MV-4-11 (cell line): ENCODE data around the gene EXOC4.

ENCODE experiments used
- DNase-seq: peaks from one replicate; lab custom pipeline; 2025; lab: John Stamatoyannopoulos, UW

Gene EXOC4

DNA sequence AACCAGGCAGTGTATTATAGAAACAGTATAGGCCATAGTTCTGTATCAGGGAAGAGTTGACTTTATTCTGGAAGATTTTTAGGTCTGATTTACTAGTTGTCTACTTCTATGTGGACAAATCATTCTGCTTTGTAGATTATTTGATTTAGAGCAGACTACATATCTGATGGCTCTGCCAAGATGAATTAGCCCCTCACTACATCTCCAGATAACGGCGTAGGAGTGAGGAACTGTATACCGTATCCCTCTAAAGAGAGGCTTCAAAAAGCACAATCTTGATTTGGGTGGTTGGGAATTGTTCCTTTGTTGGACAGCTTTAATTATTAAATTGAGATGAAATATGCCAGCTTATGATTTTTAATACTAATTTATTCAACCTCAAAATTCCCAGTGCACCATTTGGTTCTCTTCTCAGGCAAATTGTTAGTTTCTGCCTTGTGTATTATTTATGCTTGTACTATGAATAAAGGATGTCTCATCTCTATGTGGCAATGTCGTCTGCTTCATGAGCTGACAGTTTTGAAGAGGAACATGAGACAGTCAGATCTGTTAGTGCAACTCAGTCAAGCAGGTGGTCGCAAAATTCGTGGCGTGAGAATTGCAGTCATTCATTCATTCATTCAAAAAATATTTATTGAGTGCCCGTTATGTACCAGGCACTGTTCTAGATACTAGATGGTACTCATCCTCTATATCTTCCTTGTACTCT is 422.8 kb downstream of the EXOC4 start:
- no peak for DNase-seq

DNA sequence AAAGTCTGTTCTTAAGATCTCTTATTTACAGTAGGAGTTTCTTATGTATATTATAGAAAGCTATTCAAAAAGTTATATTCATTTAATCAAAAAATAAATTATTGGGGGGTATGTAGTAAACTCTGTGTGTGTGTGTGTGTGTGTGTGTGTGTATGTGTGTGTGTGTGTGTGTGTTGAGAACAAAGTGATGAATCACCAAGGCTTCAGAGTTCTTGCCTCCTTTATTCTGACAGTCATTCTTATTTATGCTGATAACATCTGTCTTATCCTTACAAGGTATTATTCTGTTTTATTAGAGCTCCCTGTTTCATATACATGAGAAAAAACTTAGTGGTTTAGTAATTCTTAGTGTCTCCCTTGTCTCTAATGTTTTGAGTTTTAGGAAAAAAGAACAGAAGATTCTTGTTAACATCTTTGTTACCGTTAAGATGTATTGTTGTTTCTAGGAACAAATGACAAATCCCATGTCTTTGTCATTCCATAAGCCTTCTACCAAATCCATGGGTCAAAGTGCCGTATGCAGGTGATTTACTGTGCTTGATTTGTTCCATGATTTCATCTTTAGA is 424.0 kb downstream of the EXOC4 start:
- no peak for DNase-seq

DNA sequence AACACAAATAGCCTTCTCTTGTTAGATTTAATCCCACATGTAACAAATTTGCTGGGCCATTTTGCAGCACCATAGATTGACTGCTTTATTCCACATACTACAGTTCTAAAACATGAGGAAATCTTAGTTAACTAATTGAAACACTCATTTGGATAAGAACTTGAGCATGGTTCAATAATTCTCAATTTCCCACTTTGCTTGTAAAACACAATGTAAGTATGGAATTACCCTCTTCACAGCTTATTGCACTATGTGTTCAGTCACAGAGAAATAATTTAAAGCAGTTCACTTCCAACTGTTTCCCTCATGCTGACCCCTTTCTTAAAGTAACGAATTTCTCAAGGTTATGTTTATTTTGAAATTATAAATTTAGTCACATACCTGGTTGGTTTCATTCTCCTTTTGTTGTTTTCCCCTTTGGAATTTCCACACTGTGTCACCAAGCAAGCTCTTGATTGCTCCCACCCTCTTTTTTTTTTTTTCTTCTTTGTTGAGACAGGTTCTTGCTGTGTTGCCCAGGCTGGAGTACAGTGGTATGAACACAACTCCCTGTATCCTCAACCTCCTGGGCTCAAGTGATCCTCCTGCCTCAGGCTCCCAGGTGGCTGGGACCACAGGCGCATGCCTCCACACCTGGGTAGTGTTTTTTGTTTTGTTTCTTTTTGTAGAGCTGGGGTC is 425.4 kb downstream of the EXOC4 start:
- DNase-seq: no peak

DNA sequence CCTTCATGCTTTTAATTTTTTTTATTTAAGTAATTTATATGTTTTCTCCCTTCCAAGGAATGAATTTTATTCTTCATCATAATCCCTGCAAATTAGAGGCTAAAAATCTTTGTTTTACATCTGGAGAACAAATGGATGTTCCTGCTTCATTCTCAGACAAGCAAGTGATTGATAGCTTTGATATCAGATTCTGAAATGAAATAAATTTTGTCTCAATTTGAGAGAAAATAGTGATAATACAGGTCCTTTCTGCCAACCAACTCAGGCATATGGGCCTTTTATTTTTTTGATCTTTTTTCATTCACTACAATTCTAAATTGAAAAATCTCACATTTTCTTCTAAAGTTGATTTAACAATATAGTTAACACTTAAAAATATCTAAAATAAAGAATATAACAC is 427.1 kb downstream of the EXOC4 start:
- DNase-seq: no peak

DNA sequence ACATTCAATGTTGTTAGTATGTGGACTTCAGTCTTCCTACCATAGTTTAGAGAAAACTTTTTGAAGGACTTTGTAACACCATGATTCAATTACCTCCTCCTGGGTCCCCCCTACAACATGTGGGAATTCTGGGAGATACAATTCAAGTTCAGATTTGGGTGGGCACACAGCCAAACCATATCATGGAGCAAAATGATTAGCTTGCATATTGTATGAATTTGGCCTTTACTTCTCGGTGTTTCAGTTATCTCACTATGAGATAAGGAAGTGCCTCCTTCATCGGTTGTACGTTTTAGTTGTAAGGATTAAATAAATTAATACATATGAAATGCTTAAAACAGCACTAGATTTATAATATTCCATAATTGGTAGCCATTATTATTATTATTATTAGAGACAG is 428.7 kb downstream of the EXOC4 start:
- DNase-seq: no peak

DNA sequence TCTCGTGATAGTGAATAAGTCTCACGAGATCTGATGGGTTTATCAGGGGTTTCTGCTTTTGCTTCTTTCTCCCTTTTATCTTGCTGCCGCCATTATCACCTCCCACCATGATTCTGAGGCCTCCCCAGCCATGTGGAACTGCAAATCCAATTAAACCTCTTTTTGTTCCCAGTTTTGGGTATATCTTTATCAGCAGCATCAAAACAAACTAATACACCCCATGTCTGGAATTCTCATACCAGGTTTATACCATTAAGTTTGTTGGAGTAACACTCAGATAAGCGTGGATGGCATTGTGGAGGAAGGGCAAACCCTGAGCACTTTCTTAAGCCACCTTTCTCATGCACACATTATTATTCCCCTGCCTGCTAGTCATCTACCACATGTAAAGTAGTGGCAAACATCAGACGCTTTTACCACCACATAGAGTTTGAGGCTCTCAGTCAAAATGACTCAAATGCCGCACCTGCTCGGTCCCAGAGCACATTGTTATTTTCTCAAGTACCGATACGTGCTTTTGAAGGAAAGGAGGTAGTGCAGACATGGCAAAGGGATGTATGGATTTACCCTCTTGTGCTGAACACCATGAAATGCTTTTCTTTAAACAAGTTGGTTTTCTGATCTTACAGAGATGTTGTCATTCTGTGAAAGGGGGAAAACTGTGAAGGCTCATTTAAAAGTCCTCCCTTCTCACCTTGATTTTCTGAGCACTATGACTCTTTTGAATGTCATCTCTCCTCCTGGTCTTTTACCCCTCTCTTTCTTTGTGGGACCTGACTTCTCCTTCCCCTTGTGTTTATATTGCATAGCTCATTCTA is 429.7 kb downstream of the EXOC4 start:
- no peak for DNase-seq

DNA sequence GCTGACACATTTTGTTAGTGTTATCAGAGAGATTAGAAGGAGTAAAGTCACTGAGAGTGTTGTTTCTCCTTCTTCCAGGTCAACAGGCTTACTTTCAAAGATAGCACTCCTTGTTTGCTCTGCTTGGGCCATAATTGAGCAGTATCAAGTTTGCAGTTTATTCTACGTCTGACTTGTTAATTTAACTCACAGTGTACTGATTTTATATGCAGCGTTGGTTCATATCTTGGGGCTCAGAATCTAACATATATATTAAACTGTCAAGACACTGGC is 430.2 kb downstream of the EXOC4 start:
- DNase-seq: no peak

DNA sequence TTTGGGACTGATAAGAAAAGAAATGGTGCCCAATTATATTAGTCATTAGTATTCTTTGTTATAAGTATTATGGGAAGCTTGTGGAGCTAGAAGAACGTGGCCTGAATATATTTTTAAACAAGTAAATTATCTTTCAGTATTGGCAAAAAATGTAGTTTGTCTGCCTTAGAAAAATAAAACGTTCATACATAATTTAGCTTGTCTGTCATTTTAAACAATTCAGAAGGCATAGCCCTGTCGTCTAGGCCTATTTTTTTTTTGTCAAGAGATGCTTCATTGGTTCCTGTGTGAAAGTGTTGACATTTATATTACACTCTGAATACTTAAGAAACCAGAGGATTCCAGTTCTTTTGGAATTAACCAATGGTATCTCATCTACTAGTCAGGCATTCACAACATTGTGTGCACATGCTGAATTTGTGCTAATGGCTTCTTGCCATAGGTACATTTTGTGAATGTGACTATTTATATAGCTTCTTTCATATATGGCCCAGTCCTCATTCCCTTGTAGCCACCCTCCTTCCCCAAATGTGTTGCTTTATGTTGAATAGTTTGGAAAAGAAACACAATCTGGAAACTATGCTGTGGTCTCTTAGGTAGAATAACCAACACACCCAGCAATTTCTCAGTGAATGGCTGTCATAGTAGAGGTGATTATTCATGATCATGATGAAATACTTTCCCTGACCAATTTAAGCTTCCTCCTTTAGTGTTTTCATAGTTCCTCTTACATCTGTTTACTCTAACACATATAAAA is 435.8 kb downstream of the EXOC4 start:
- DNase-seq: peak; percentile 83

DNA sequence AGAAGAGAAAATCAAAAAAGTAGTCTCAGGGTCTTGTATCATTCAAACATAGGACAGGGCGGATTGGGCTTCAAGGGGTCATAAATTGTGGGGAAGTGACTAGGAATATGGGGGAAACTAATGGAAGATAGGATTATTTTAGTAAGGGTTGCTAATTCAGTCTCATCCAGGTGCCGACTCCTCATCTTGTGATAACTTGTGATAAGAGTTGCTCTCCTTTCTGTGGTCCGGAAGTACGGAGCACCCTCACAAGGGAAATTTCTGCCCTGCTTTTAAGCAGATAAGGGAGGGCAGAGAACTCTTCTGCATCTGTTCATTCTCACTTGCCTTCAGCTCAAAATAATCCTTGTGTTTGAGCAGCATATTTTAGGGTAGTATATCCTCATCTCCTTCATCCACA is 437.9 kb downstream of the EXOC4 start:
- DNase-seq: no peak

DNA sequence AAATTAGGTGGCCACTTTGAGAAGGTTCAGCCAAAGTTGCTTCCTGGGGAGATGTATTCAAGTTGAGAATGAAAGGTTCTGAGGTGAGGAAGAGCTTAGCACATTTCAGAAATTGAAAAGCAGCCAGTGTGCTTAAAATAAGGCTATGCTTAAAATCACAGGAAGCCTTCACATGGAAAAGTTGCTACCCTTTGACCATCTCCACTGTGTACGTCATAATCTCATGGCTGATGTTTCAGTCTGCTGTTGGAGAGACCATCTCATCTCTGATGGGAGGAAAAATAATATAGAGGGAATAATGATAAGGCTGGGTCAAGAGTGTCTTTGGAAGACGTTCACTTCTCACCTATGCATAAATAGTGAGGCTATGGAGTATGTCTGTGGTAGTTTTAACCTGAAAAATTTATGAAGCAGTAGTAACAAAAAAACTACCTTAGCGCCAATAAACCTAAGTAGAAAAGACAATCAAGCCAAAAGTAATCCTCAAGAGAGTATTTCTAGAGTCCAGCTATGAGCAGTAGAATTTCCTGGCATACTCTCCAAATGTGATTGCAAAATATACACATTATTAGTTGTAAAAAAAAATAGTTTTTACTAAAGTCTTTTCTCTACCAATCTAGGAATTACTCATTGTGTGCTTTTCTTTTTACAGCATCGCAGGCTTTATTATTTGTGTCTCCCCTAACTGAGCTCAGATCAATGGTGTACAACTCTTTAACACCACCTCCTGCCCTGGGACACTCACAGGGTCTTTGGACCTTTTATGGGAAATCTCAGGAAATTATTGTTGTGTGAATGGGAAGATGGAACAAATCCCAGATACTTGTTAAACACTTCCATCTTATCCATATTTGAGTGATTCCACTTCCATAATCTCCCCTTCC is 439.1 kb downstream of the EXOC4 start:
- DNase-seq: no peak

DNA sequence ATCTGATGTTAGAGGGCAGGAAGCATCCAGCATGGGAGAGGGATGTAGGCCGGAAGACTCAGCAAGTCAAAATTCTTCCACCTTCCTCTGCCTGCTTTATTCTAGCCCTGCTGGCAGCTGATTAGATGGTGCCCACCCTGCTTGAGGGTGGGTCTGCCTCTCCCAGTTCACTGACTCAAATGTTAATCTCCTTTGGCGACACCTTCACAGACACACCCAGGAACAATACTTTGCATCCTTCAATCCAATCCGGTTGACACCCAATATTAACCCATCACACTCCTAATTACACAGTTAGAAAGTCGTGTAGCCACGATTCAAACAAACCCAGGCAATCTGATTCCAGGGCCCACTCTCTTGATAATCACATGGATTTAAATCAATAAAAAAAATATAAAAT is 440.4 kb downstream of the EXOC4 start:
- no peak for DNase-seq

DNA sequence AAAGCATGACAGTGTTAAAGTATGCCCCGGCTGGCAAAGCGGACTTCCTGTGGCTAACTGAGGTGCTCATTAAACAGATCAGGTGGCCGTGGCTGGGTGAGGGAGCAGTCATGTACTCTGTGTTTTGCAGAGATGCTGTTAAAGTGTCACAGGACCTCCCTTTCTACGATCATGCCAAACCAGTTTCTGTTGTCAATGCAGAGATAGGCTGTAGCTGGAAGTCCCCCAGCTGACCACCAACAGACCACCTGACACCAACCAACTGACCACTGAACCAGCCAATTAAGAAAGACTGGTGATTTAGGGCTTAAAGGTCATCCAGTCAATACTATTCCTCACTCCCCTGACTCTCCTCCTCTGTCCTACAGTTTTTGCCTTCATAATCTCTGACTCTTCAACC is 443.2 kb downstream of the EXOC4 start:
- DNase-seq: no peak

DNA sequence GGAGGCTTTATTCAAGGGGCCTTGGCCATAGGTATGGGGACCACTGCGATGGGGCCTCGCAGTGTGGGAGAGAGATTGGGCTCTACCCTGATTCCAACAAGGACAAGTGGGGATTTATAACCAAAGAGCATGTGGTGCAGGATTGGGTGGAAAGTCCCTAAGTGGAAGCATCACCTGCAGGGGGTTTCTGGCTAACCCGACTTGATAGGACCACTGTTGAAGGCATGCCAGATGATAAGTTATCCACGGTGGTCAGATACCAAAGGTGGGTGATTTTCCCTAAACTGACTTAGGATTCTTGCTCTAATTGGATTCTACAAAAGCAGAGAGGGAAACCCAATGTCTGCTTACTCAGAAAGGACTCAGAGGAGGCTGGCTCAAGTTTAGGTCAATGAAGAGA is 444.7 kb downstream of the EXOC4 start:
- DNase-seq: no peak

DNA sequence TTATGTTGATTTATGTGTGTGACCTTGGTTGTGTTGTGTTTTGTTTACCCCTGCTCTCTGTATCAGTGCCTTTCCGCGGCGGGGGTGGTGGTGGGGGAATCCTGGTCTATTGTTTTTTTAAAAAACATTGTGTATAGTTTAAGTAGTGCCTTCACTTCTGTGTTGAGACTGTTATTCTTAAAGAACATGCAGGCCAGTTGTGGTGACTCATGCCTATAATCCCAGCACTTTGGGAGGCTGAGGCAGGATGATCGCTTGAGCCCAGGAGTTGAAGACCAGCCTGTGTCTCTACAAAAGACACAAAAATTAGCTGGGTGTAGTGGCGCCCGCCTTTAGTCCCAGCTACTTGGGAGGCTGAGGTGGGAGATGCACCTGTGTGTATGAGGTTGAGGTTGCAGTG is 445.2 kb downstream of the EXOC4 start:
- peak; percentile 20 for DNase-seq

DNA sequence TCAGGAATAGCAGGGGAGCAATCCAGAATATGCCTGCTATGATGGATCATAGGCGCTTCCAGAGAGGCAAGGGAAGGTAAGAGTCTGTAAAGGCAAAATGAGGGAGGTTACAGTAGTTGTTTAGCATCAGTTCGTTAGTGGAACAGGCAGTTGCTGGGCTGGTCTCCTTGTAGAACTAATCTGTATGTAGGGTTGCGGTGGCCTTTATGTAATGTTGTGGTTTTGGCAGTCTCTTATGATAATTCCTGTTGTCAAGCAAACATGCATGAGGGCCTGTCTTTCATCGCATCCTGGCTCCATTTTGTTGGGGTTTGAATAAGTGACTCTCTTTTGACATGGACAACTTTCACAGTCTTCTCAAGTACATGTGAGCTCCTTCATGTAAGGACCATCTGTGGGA is 446.5 kb downstream of the EXOC4 start:
- peak; percentile 93 for DNase-seq

DNA sequence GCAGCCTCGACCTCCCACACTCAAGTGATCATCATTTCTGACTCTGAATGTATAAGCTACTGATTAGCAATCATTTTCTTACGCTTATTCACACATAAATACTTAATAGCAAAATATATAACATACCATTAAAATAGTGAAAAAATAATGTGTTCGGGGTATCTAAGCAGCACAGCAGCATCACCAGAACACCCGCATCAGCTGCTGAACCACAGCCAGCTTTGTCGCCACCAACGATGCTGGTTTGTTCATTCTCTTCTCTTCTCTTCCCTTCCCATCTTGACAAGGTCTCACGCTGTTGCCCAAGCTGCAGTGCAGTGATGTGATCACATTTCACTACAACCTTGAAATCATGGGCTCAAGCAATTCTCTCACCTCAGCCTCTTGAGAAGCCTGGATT is 449.2 kb downstream of the EXOC4 start:
- no peak for DNase-seq

DNA sequence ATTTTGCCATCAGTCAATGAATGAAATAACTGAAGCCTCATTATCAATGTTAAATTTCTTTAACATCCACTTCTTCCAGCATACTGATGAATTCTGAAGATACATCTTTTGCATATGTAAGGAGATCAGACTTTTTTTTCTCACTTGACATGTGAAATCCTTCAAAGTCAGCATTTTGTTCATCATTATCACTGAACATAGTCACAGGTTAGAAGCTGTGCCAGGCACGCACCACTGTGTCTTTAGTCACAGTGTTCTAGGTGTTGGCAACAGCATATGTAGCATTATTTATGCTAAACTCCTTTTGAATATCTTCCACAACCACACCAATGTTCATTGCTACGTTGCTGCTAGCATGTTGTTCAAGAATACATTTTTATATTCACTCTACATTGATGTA is 450.1 kb downstream of the EXOC4 start:
- no peak for DNase-seq

DNA sequence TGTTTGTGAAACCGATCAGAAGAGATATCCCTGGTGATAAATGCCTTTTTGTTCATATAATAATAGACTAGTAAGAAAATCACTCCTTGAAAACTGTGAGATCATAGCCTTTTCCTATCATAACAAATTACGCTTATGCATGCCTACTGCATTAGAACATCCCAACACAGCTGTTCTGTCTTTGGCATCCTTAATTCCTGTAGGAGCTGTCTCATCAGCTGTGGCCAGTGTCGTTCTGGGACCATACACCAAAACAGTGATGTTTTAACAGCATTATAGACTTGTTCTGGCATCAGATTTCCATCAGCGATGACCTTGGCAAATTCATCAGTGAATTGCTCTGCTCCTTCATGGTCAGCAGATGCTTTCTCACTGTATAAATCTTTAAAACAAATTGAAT is 450.7 kb downstream of the EXOC4 start:
- DNase-seq: no peak

DNA sequence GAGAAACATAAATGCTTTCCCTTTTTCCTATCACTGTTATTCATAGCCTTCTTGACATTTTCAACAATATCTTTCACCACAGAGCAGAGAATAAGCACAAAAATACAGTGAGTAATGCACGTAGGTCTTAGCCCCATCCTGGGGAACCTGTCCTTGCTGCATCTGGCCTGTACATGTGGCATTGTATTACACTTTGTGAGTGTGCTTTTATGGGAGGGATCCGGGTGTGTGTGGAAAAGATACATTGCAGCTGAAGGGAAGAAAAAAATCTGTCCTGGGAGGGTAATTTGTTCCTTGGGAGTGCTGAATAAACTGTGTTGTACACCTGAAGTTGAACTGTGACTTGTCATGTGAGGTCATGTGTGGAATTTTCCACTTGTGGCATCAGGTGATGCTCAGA is 451.6 kb downstream of the EXOC4 start:
- no peak for DNase-seq

DNA sequence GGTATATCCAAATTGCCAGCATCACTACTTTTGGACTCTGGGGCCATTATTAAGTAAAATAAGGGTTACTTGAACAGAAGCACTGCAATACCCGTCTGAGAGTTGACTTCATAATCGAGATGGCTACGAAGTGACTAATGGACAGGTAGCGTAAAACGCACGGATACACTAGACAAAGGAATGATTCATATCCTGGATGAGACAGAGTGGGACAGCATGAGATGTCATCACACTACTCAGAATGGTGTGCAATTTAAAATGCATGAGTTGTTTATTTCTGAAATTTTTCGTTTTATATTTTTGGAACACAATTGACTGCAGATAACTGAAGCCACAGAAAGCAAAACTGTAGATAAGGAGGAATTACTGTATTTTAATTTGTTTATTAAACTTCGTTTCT is 452.7 kb downstream of the EXOC4 start:
- peak; percentile 15 for DNase-seq

DNA sequence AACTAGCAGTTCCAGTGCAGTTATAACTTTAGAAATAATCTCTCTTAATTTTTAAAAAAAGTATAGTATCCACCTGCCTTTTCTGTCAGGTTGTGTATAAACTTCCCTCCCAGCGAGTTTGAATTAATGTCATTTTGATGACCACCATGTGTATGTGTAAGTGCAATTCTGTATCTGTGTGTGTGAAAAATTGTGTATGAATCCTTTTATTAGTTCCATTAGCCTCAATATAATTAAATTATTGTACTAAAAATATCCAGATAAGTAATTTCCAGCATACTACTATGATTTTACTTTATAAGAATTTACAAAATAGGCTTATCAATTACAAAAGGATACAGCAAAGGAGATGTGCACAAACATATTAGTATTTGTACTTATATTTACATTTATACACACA is 453.1 kb downstream of the EXOC4 start:
- DNase-seq: no peak
